Esophagus muscularis mucosa (tissue), 4 donors: Measurements from ENCODE around the gene ASL. TPM values are rescaled to one million over a fixed set of nuclear protein-coding genes. Genes with fewer than 3 reads are reported as not detected.
"Not testable (repeated sequence)": the region's sequence is repeated elsewhere in the genome, so short reads cannot be mapped to it uniquely, and the experiment has no call there.

Source experiments
- DNase-seq: peaks from one replicate; pipeline ENCODE4 v3.0.0-alpha.2; 2017; ENCODE audit errors: extremely low spot score
- H3K27ac ChIP-seq, 4 donors: fragments of 200-600 bp; sonication (generic); replicated peaks in 1 of 4; 1 replicate in 3 of 4; 2 replicates in 1 of 4; pipeline ENCODE4 v1.5.1; 2016 to 2019; ENCODE audit warnings: mild to moderate bottlenecking in 1 of 4
- H3K27me3 ChIP-seq, 4 donors: fragments of 200-600 bp; sonication (generic); one replicate each; pipeline versions ENCODE4 v1.5.1 to v1.6.0; 2016 to 2019
- H3K36me3 ChIP-seq, 4 donors: fragments of 200-600 bp; sonication (generic); one replicate each; pipeline ENCODE4 v1.5.1; 2016 to 2019
- H3K4me1 ChIP-seq, 4 donors: fragments of 200-600 bp; sonication (generic); one replicate each; pipeline ENCODE4 v1.5.1; 2016 to 2019
- H3K4me3 ChIP-seq, 4 donors: fragments of 200-600 bp; sonication (generic); 1 replicate in 2 of 4; 2 replicates in 2 of 4; pipeline ENCODE4 v1.5.1; 2016 to 2019; ENCODE audit warnings: mild to moderate bottlenecking in 4 of 4, moderate library complexity in 1 of 4
- H3K9me3 ChIP-seq, 4 donors: fragments of 200-600 bp; sonication (generic); 1 replicate in 3 of 4; 2 replicates in 1 of 4; pipeline ENCODE4 v1.5.1; 2016 to 2019
- EP300 ChIP-seq: sonication (generic); formaldehyde crosslinking; IDR thresholded peaks from one replicate; pipeline ENCODE4 v1.6.1; 2017; ENCODE audit warnings: antibody characterized with exemption
- POLR2A ChIP-seq: fragments of 450-650 bp; IDR thresholded peaks from one replicate; pipeline ENCODE4 v1.6.1; 2017; ENCODE audit warnings: antibody characterized with exemption, moderate library complexity, mild to moderate bottlenecking, low read depth
- POLR2AphosphoS5 ChIP-seq, 2 donors: sonication (generic); formaldehyde crosslinking; IDR thresholded peaks; one replicate each; pipeline ENCODE4 v1.6.1; 2017; ENCODE audit warnings: antibody characterized with exemption in 2 of 2
- WGBS: methylation state at CpG from one replicate; pipeline ENCODE4 v1.1.5; 2018; 5-methylcytosine and 5-hydroxymethylcytosine counted together
- intact Hi-C: fragments of 100-400 bp; cut with DNase I; formaldehyde crosslinking; loops from one replicate; pipeline ENCODE4 v1.15.1; 2023
- total RNA-seq, 4 donors: library from RNA; depleted of rRNA; stranded (reverse); fragments of >200 nt; gene quantifications; one replicate each; pipeline versions ENCODE4 v1.1.0 to v1.2.1, GENCODE V29; 2016
- TF ChIP-seq, protein P1 (sequence below), 3 experiments: fragments of 200-600 bp in 2 of 3; fragments of 450-650 bp in 1 of 3; sonication (generic) in 2 of 3; IDR thresholded peaks; one replicate each; pipeline ENCODE4 v1.5.1; 2017 to 2019; ENCODE audit warnings: antibody characterized with exemption in 3 of 3, mild to moderate bottlenecking in 2 of 3, moderate library complexity in 1 of 3

The ASL gene
- total RNA-seq, 4 donors from 2014 or later: 10.4 to 24.2 (median 18.8) TPM

DNA sequence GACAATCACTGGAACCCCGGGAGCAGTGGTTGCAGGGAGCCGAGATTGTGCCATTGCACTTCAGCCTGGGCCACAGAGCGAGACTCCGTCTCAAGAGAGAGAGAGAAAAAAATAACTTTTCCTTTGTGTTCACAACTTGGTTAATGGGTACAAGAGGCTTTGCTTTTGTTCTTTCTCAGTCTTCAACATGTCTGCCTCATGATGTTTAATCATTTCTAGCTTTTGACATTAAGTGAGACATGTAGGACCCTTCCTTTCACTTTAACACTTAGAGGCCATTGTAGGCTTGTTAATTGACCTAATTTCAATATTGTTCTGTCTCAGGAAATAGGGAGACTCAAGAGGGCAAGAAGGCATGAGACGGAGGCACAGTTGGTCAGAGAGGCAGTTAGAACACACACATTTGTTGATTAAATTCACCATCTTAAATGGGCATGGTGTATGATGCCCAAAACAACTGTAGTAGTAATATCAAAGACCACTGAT is 29.7 kb downstream of the ASL start:
- Histone ChIP-seq H3K27ac (no peak overlapping the region), H3K36me3 (no peaks in the 10 kb centered on the region), H3K27me3 (no peaks in the 10 kb centered on the region), H3K4me1 (peaks cover 3 to 7% (median 4%) of the 10 kb centered on the region in 4 donors), H3K9me3 (no peaks in the 10 kb centered on the region), H3K4me3 (no peak overlapping the region)
- intact Hi-C loops: no loop called here
- DNase-seq: no peak
- TF ChIP-seq EP300 (no peak), POLR2A (no peak), POLR2AphosphoS5 (IDR thresholded peaks at IDR 0.05) (no peak)
- TF ChIP-seq, protein P1, sequence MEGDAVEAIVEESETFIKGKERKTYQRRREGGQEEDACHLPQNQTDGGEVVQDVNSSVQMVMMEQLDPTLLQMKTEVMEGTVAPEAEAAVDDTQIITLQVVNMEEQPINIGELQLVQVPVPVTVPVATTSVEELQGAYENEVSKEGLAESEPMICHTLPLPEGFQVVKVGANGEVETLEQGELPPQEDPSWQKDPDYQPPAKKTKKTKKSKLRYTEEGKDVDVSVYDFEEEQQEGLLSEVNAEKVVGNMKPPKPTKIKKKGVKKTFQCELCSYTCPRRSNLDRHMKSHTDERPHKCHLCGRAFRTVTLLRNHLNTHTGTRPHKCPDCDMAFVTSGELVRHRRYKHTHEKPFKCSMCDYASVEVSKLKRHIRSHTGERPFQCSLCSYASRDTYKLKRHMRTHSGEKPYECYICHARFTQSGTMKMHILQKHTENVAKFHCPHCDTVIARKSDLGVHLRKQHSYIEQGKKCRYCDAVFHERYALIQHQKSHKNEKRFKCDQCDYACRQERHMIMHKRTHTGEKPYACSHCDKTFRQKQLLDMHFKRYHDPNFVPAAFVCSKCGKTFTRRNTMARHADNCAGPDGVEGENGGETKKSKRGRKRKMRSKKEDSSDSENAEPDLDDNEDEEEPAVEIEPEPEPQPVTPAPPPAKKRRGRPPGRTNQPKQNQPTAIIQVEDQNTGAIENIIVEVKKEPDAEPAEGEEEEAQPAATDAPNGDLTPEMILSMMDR (IDR thresholded peaks at IDR 0.05): no peak
- 94% methylated on average over 5 of the region's 5 CpGs for WGBS

DNA sequence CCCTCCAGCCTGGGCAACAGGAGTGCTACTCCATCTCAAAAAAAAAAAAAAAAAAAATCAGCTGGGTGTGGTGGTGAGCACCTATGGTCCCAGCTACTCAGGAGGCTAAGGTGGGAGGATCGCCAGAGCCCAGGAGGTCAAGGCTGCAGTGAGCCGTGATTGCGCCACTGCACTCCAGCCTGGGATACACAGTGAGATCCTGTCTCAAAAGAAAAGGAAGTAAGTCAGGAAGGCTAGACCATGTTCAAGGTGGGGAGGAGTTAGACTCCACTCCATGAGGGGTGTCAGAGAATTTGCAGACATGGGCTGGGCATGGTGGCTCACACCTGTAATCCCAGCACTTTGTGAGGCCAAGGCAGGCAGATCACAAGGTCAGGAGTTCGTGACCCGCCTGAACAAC is 32.8 kb downstream of the ASL start:
- not testable (repeated sequence) for DNase-seq

DNA sequence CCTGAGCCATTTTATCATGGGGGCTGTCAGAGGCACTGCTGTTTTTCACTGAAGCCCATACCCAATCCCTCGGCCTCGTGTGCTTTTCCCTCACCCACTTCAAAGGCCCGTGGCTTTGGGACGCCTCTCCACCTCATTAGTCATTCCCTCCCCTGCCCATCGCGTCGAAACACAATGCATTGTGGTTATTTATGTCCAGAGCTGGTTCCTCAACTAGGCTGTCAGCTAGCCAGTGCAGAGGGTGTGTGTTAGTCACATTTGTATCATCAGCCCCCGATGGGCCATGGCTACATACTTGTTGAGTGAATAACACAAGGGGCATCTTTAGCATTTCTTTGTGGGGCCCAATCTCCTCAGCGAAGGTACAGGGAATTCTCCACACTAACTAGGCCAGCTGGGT is 35.2 kb downstream of the ASL start:
- no peak for DNase-seq
- WGBS: 66% methylated on average over 9 of the region's 9 CpGs
- TF ChIP-seq POLR2AphosphoS5 (IDR thresholded peaks at IDR 0.05) (no peak), POLR2A (no peak), EP300 (no peak)
- TF ChIP-seq, protein P1 (IDR thresholded peaks at IDR 0.05): no peak
- H3K4me3 ChIP-seq: no peak overlapping the region
- H3K27me3 ChIP-seq: no peaks in the 10 kb centered on the region
- intact Hi-C loops: no loop called here
- H3K4me1 ChIP-seq: peaks cover 8 to 15% (median 14%) of the 10 kb centered on the region in 4 donors
- no peaks in the 10 kb centered on the region for H3K9me3 ChIP-seq
- no peaks in the 10 kb centered on the region for H3K36me3 ChIP-seq
- H3K27ac ChIP-seq: no peak overlapping the region

More for the DNA sequence above, 32.8 kb downstream of the ASL start:
- H3K36me3 ChIP-seq, H3K4me3 ChIP-seq, H3K27ac ChIP-seq, intact Hi-C loops, H3K27me3 ChIP-seq, H3K9me3 ChIP-seq, H3K4me1 ChIP-seq: not testable (repeated sequence)
- WGBS: 87% methylated on average over 5 of the region's 5 CpGs

DNA sequence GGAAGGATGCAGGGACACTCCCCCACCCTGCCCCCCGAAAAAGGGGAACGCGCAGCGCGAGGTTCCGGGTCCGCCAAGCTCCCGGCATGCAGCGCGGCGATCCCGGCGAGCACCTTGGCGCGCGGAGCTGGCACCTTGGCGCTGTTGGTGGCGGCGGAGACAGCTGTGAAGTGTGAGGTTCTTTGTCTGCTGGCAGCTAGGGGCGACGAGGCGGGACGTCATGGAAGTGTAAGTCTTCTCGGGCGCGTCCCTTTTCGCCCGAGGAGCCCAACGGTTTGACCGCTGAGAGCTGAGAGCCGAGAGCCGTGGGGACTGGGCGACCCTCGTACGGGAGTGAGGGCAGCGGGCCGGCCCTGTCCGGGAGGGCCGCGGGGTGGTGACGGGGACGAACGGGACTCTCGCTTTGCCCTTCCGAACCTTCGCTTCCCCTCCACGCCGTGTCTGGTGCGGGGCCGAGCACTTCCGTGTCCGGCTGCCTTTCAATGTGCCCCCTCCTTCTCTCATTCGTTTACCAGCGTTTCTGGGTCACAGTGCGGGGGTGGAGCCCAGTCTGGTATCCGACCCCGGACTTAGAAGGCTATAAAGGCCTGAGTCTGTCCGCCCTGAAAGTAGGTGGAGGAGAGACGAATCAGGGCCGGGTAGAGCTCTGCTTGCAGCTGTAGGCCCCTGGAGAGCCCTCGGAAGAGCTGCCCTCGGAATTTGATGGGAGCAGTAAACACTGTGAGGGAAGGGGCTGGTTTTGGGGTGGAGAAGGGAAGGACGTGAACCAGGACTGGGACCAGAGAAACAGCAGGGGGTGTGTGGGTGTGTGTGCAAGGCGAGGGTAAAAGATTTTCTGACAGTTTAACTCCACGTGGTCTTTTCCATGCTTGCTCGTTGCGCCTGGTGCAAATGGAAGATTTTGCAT is 39.4 kb downstream of the ASL start, which contains the start of gene CRCP:
CRCP (plus strand) TSS at position 105 of the 907 bp plus-strand sequence; CDS start at position 221, 116 bp downstream.
- WGBS: under 1% methylated on average over 41 of the region's 67 CpGs
- peak; percentile 95 for DNase-seq
- TF ChIP-seq POLR2A (no peak), POLR2AphosphoS5 (IDR thresholded peaks at IDR 0.05) (peak; percentile 84 to 89)
- TF ChIP-seq, protein P1 (IDR thresholded peaks at IDR 0.05): peak in 2 of 3 experiments; percentile 28 to 30
- Histone ChIP-seq H3K27me3 (no peaks in the 10 kb centered on the region), H3K27ac (peak within 1 kb of the TSS; percentile 92 to 97 (median 96)), H3K4me3 (peak within 1 kb of the TSS; percentile 83 to 93 (median 85)), H3K9me3 (no peaks in the 10 kb centered on the region), H3K4me1 (peaks cover 42 to 55% (median 52%) of the 10 kb centered on the region in 4 donors), H3K36me3 (no peaks in the 10 kb centered on the region)
- intact Hi-C loops: no loop called here

DNA sequence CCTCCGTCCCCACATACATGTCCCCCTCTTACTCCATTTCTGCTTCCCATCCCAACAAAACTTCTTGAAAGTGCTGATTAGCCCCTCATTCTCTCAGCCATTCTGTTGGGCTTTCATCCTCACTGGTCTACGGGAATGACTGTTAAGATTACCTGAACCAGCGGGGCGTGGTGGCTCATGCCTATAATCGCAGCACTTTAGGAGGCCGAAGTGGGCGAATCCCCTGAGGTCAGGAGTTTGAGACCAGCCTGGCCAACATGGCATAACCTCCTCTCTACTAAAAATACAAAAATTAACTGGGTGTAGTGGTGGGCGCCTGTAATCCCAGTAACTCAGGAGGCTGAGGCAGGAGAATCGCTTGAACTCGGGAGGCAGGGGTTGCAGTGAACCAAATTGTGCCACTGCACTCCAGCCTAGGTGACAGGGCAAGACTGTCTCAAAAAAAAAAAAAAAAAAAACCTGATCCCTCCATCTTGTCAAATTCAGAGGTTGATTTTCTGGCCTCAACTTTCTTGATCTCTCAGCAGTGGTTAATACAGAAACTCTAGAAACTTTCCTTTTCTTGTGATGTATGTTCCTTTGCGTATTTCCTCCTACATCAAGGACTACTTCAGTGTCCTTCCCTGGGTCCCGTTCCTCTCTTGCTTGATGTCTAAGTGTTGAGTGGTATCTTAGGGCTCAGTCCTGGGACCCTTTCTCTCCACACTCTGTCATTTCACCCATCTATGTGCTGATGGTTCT is 41.2 kb downstream of the ASL start:
- H3K27ac ChIP-seq, H3K9me3 ChIP-seq, intact Hi-C loops, DNase-seq, H3K4me3 ChIP-seq, H3K36me3 ChIP-seq, H3K27me3 ChIP-seq: not testable (repeated sequence)
- WGBS: 92% methylated on average over 12 of the region's 12 CpGs
- peaks cover 42 to 57% (median 54%) of the 10 kb centered on the region in 4 donors for H3K4me1 ChIP-seq
